Trophoblast cell (in vitro differentiated cells and primary cell): ENCODE measurements around the gene BBS9.
A peak's percentile ranks its signal among the peaks of the same experiment; 100 is the strongest.

Source experiments
- DNase-seq, 2 donors: peaks; one replicate each; pipeline ENCODE4 v3.0.0-alpha.2; 2016
- H2AFZ ChIP-seq: 2 replicates; pipeline ENCODE4 v1.6.1; 2013; ENCODE audit warnings: low read length, moderate library complexity, mild to moderate bottlenecking; ENCODE audit not compliant: insufficient read depth, poor library complexity
- H2AK5ac ChIP-seq: 2 replicates; pipeline ENCODE4 v1.6.1; 2013; ENCODE audit warnings: mild to moderate bottlenecking, low read length
- H2BK120ac ChIP-seq: 2 replicates; pipeline ENCODE4 v1.6.1; 2013; ENCODE audit warnings: low read length, mild to moderate bottlenecking, moderate library complexity; ENCODE audit not compliant: insufficient read depth, poor library complexity
- H2BK12ac ChIP-seq: 2 replicates; pipeline ENCODE4 v1.6.1; 2013; ENCODE audit warnings: mild to moderate bottlenecking, low read length, moderate library complexity
- H2BK5ac ChIP-seq: 2 replicates; pipeline ENCODE4 v1.6.1; 2013; ENCODE audit warnings: low read length, low read depth, moderate library complexity, mild to moderate bottlenecking; ENCODE audit not compliant: poor library complexity
- H3K14ac ChIP-seq: 2 replicates; pipeline ENCODE4 v1.6.1; 2013; ENCODE audit warnings: mild to moderate bottlenecking, low read length
- H3K18ac ChIP-seq: 2 replicates; pipeline ENCODE4 v1.6.1; 2013; ENCODE audit warnings: mild to moderate bottlenecking, low read length
- H3K23ac ChIP-seq: 2 replicates; pipeline ENCODE4 v1.6.1; 2013; ENCODE audit warnings: low read length
- H3K27ac ChIP-seq: 2 replicates; pipeline ENCODE4 v1.5.1; 2013; ENCODE audit warnings: low read depth, mild to moderate bottlenecking, inconsistent platforms, low read length, moderate library complexity
- H3K27me3 ChIP-seq: 2 replicates; pipeline ENCODE4 v1.6.1; 2013; ENCODE audit warnings: inconsistent platforms, mild to moderate bottlenecking, low read length, moderate library complexity; ENCODE audit not compliant: insufficient read depth
- H3K36me3 ChIP-seq, 2 experiments: 1 replicate in 1 of 2; 2 replicates in 1 of 2; pipeline ENCODE4 v1.6.1; 2013; ENCODE audit warnings: low read length in 2 of 2, mild to moderate bottlenecking in 2 of 2, moderate library complexity in 1 of 2; ENCODE audit not compliant: insufficient read depth in 2 of 2, control insufficient read depth in 1 of 2
- H3K4ac ChIP-seq: 2 replicates; pipeline ENCODE4 v1.6.1; 2013; ENCODE audit warnings: low read depth, mild to moderate bottlenecking, low read length, moderate library complexity
- H3K4me1 ChIP-seq, 2 experiments: 1 replicate in 1 of 2; 2 replicates in 1 of 2; pipeline ENCODE4 v1.6.1; 2013; ENCODE audit warnings: low read length in 2 of 2, mild to moderate bottlenecking in 2 of 2, moderate library complexity in 1 of 2; ENCODE audit not compliant: insufficient read depth in 2 of 2, control insufficient read depth in 1 of 2
- H3K4me2 ChIP-seq: 2 replicates; pipeline ENCODE4 v1.6.1; 2013; ENCODE audit warnings: inconsistent platforms, mild to moderate bottlenecking, low read length, moderate library complexity
- H3K4me3 ChIP-seq: 2 replicates; pipeline ENCODE4 v1.5.1; 2013; ENCODE audit warnings: mild to moderate bottlenecking, low read depth, low read length, inconsistent platforms
- H3K79me1 ChIP-seq: one replicate; pipeline ENCODE4 v1.6.1; 2013; ENCODE audit warnings: low read length
- H3K79me2 ChIP-seq: 2 replicates; pipeline ENCODE4 v1.6.1; 2013; ENCODE audit warnings: low read length, mild to moderate bottlenecking; ENCODE audit not compliant: control insufficient read depth, insufficient read depth, poor library complexity
- H3K9ac ChIP-seq: 2 replicates; pipeline ENCODE4 v1.6.1; 2013; ENCODE audit warnings: mild to moderate bottlenecking, low read length
- H3K9me3 ChIP-seq: 2 replicates; pipeline ENCODE4 v1.6.1; 2013; ENCODE audit warnings: low read depth, mild to moderate bottlenecking, control low read depth, inconsistent platforms, low read length; ENCODE audit not compliant: insufficient read depth
- H4K12ac ChIP-seq: 2 replicates; pipeline ENCODE4 v1.6.1; 2013; ENCODE audit warnings: low read depth, mild to moderate bottlenecking, low read length, moderate library complexity
- H4K8ac ChIP-seq: 2 replicates; pipeline ENCODE4 v1.6.1; 2013; ENCODE audit warnings: low read depth, mild to moderate bottlenecking, low read length, moderate library complexity
- H4K91ac ChIP-seq: one replicate; pipeline ENCODE4 v1.6.1; 2013; ENCODE audit warnings: low read depth, mild to moderate bottlenecking, low read length, moderate library complexity
- WGBS: extraction: QIAGEN DNeasy Blood & Tissue Kit; methylation state at CpG from one replicate; pipeline ENCODE4 v1.1.7; 2013; ENCODE audit warnings: missing lambda C conversion rate; ENCODE audit not compliant: insufficient read length, insufficient coverage; ENCODE audit errors: extremely low coverage; 5-methylcytosine and 5-hydroxymethylcytosine counted together

The BBS9 gene

GRCh38 chr7:33089142-33089541 is 40.2 kb upstream of the BBS9 start:
- Histone ChIP-seq H4K12ac (no peak overlapping the region), H2AK5ac (no peak overlapping the region), H3K9ac (no peak overlapping the region), H3K79me1 (no peaks in the 10 kb centered on the region), H2AFZ (no peak overlapping the region), H3K18ac (no peak overlapping the region), H2BK12ac (no peak overlapping the region), H3K36me3 (peaks cover 0 to 2% of the 10 kb centered on the region in 2 experiments), H3K23ac (no peak overlapping the region), H2BK120ac (no peak overlapping the region), H3K79me2 (no peaks in the 10 kb centered on the region), H3K4me2 (no peak overlapping the region), H2BK5ac (no peak overlapping the region), H3K4me3 (no peak overlapping the region), H3K27me3 (no peaks in the 10 kb centered on the region), H3K27ac (no peak overlapping the region), H3K4ac (no peak overlapping the region), H3K4me1 (peaks cover 0 to 4% of the 10 kb centered on the region in 2 experiments), H3K14ac (no peak overlapping the region), H3K9me3 (no peaks in the 10 kb centered on the region), H4K8ac (no peak overlapping the region), H4K91ac (no peak overlapping the region)
- no peak for DNase-seq
- WGBS: no CpG with 5 or more reads among the region's 7 CpGs

- H3K4me1 ChIP-seq: peaks cover 0 to 4% of the 10 kb centered on the region in 2 experiments
- no peak overlapping the region for H3K18ac ChIP-seq
- H3K27me3 ChIP-seq: no peaks in the 10 kb centered on the region
- no peaks in the 10 kb centered on the region for H3K9me3 ChIP-seq
- H4K12ac ChIP-seq: no peak overlapping the region
- peak; percentile 64 to 94 for DNase-seq
- H2BK12ac ChIP-seq: no peak overlapping the region
- no peak overlapping the region for H3K14ac ChIP-seq
- no CpG with 5 or more reads among the region's 4 CpGs for WGBS
- H3K27ac ChIP-seq: no peak overlapping the region
- H3K36me3 ChIP-seq: peaks cover 8 to 11% of the 10 kb centered on the region in 2 experiments
- H3K23ac ChIP-seq: no peak overlapping the region
- no peak overlapping the region for H3K4ac ChIP-seq
- H3K79me2 ChIP-seq: no peaks in the 10 kb centered on the region
- no peak overlapping the region for H2AK5ac ChIP-seq
- no peak overlapping the region for H2BK120ac ChIP-seq
- H3K9ac ChIP-seq: no peak overlapping the region
- no peak overlapping the region for H3K4me2 ChIP-seq
- H4K8ac ChIP-seq: no peak overlapping the region
- no peak overlapping the region for H2AFZ ChIP-seq
- H4K91ac ChIP-seq: no peak overlapping the region
- no peak overlapping the region for H2BK5ac ChIP-seq
- no peak overlapping the region for H3K4me3 ChIP-seq
- no peaks in the 10 kb centered on the region for H3K79me1 ChIP-seq
Observed at GRCh38 chr7:33091111-33091531, 38.2 kb upstream of the BBS9 start.

- Histone ChIP-seq H3K4ac (no peak overlapping the region), H2AFZ (no peak overlapping the region), H3K4me1 (peaks cover 0 to 4% of the 10 kb centered on the region in 2 experiments), H2AK5ac (no peak overlapping the region), H3K4me3 (no peak overlapping the region), H3K79me2 (no peaks in the 10 kb centered on the region), H2BK120ac (no peak overlapping the region), H3K9me3 (no peaks in the 10 kb centered on the region), H3K27me3 (no peaks in the 10 kb centered on the region), H4K8ac (no peak overlapping the region), H2BK5ac (no peak overlapping the region), H3K18ac (no peak overlapping the region), H3K79me1 (no peaks in the 10 kb centered on the region), H3K23ac (peak overlapping the region; percentile 21), H3K27ac (no peak overlapping the region), H3K36me3 (peaks cover 9 to 16% of the 10 kb centered on the region in 2 experiments), H4K91ac (no peak overlapping the region), H2BK12ac (no peak overlapping the region), H3K4me2 (no peak overlapping the region), H3K14ac (no peak overlapping the region), H4K12ac (no peak overlapping the region), H3K9ac (no peak overlapping the region)
- DNase-seq: peak; percentile 79 to 82
- no CpG with 5 or more reads among the region's 5 CpGs for WGBS
Observed at GRCh38 chr7:33091641-33092191, 37.6 kb upstream of the BBS9 start.

- no peaks in the 10 kb centered on the region for H3K27me3 ChIP-seq
- H3K36me3 ChIP-seq: peaks cover 14 to 21% of the 10 kb centered on the region in 2 experiments
- no peak overlapping the region for H3K9ac ChIP-seq
- no peaks in the 10 kb centered on the region for H3K9me3 ChIP-seq
- H3K27ac ChIP-seq: no peak overlapping the region
- H3K4me2 ChIP-seq: no peak overlapping the region
- H4K91ac ChIP-seq: no peak overlapping the region
- no CpG with 5 or more reads among the region's 4 CpGs for WGBS
- no peak overlapping the region for H4K8ac ChIP-seq
- H2AK5ac ChIP-seq: no peak overlapping the region
- no peak overlapping the region for H2AFZ ChIP-seq
- no peak overlapping the region for H4K12ac ChIP-seq
- H3K79me1 ChIP-seq: no peaks in the 10 kb centered on the region
- no peaks in the 10 kb centered on the region for H3K79me2 ChIP-seq
- H2BK120ac ChIP-seq: no peak overlapping the region
- no peak overlapping the region for H3K18ac ChIP-seq
- no peak for DNase-seq
- no peak overlapping the region for H3K4me3 ChIP-seq
- no peak overlapping the region for H3K4ac ChIP-seq
- no peaks in the 10 kb centered on the region for H3K4me1 ChIP-seq
- H2BK5ac ChIP-seq: no peak overlapping the region
- H3K23ac ChIP-seq: no peak overlapping the region
- H3K14ac ChIP-seq: no peak overlapping the region
- H2BK12ac ChIP-seq: no peak overlapping the region
Observed at GRCh38 chr7:33093266-33093665, 36.1 kb upstream of the BBS9 start.
